Liver (tissue), 9 donors: ENCODE results near the gene C22orf31. TPM values are rescaled to one million over a fixed set of nuclear protein-coding genes. Genes with fewer than 3 reads are reported as not detected.
A peak's percentile ranks its signal among the peaks of the same experiment; 100 is the strongest.

ENCODE experiments used
- DNase-seq: peaks from one replicate; pipeline ENCODE4 v3.0.0-alpha.2; 2017; ENCODE audit warnings: low spot score
- H3K27ac ChIP-seq, 2 donors: one replicate each; pipeline ENCODE4 v1.7.0; 2013; ENCODE audit warnings: inconsistent platforms in 2 of 2, low read length in 2 of 2, control low read depth in 1 of 2, low read depth in 1 of 2, mild to moderate bottlenecking in 1 of 2
- H3K27me3 ChIP-seq, 4 donors: one replicate each; pipeline versions ENCODE4 v1.6.1 to v1.7.0; 2013; ENCODE audit warnings: low read length in 3 of 4, inconsistent platforms in 1 of 4, mild to moderate bottlenecking in 1 of 4, moderate library complexity in 1 of 4; ENCODE audit not compliant: control insufficient read depth in 4 of 4, insufficient read depth in 4 of 4
- H3K36me3 ChIP-seq, 4 donors: one replicate each; pipeline versions ENCODE4 v1.6.1 to v1.7.0; 2013; ENCODE audit warnings: low read length in 3 of 4, mild to moderate bottlenecking in 3 of 4, low read depth in 1 of 4, moderate library complexity in 1 of 4; ENCODE audit not compliant: control insufficient read depth in 4 of 4, insufficient read depth in 3 of 4
- H3K4me1 ChIP-seq, 4 donors: one replicate each; pipeline versions ENCODE4 v1.6.1 to v1.7.0; 2013; ENCODE audit warnings: low read length in 3 of 4, mild to moderate bottlenecking in 3 of 4, moderate library complexity in 1 of 4; ENCODE audit not compliant: control insufficient read depth in 4 of 4, insufficient read depth in 4 of 4
- H3K4me3 ChIP-seq, 3 donors: one replicate each; pipeline versions ENCODE4 v1.6.1 to v1.7.0; 2013; ENCODE audit warnings: low read length in 3 of 3, control low read depth in 1 of 3, low read depth in 1 of 3, mild to moderate bottlenecking in 1 of 3
- H3K9ac ChIP-seq, 2 donors: one replicate each; pipeline ENCODE4 v1.7.0; 2013; ENCODE audit warnings: low read length in 2 of 2, mild to moderate bottlenecking in 2 of 2, moderate library complexity in 2 of 2, control low read depth in 1 of 2, low read depth in 1 of 2
- H3K9me3 ChIP-seq, 4 donors: one replicate each; pipeline versions ENCODE4 v1.6.1 to v1.7.0; 2013; ENCODE audit warnings: low read length in 3 of 4; ENCODE audit not compliant: control insufficient read depth in 4 of 4
- EGR1 ChIP-seq, 2 donors: IDR thresholded peaks; 2 replicates each; pipeline ENCODE4 v1.6.1; 2016 to 2018; ENCODE audit warnings: antibody characterized with exemption in 2 of 2, low read depth in 2 of 2
- FOXA1 ChIP-seq: IDR thresholded peaks from 2 replicates; pipeline ENCODE4 v1.6.1; 2016; ENCODE audit warnings: antibody characterized with exemption
- FOXA2 ChIP-seq: IDR thresholded peaks from 2 replicates; pipeline ENCODE4 v1.6.1; 2016; ENCODE audit warnings: antibody characterized with exemption
- GABPA ChIP-seq, 2 donors: IDR thresholded peaks in 1 of 2; conservative IDR thresholded peaks in 1 of 2; 2 replicates each; pipeline ENCODE4 v1.6.1; 2016; ENCODE audit warnings: antibody characterized with exemption in 2 of 2, mild to moderate bottlenecking in 1 of 2, moderate library complexity in 1 of 2
- HNF4A ChIP-seq, 2 donors: conservative IDR thresholded peaks; 2 replicates each; pipeline ENCODE4 v1.6.1; 2016; ENCODE audit warnings: antibody characterized with exemption in 2 of 2, mild to moderate bottlenecking in 2 of 2
- HNF4G ChIP-seq: IDR thresholded peaks from 2 replicates; pipeline ENCODE4 v1.6.1; 2016; ENCODE audit warnings: antibody characterized with exemption
- JUND ChIP-seq, 2 donors: IDR thresholded peaks; 2 replicates each; pipeline ENCODE4 v1.6.1; 2016; ENCODE audit warnings: antibody characterized with exemption in 2 of 2
- NR2F2 ChIP-seq: IDR thresholded peaks from 2 replicates; pipeline ENCODE4 v1.6.1; 2016; ENCODE audit warnings: antibody characterized with exemption
- RAD21 ChIP-seq, 2 donors: IDR thresholded peaks; 2 replicates each; pipeline ENCODE4 v1.6.1; 2016; ENCODE audit warnings: antibody characterized with exemption in 2 of 2, mild to moderate bottlenecking in 2 of 2
- RXRA ChIP-seq, 2 donors: IDR thresholded peaks; 2 replicates each; pipeline ENCODE4 v1.6.1; 2017 to 2018; ENCODE audit warnings: antibody characterized with exemption in 2 of 2, mild to moderate bottlenecking in 1 of 2
- SP1 ChIP-seq: IDR thresholded peaks from 2 replicates; pipeline ENCODE4 v1.6.1; 2018; ENCODE audit warnings: antibody characterized with exemption, mild to moderate bottlenecking
- TAF1 ChIP-seq: conservative IDR thresholded peaks from 2 replicates; pipeline ENCODE4 v1.6.1; 2016; ENCODE audit warnings: antibody characterized with exemption, mild to moderate bottlenecking
- YY1 ChIP-seq: IDR thresholded peaks from 2 replicates; pipeline ENCODE4 v1.6.1; 2016; ENCODE audit warnings: antibody characterized with exemption, mild to moderate bottlenecking
- WGBS: extraction: QIAGEN DNeasy Blood & Tissue Kit; methylation state at CpG from one replicate; pipeline ENCODE4 v1.1.7; 2013; 5-methylcytosine and 5-hydroxymethylcytosine counted together
- polyA plus RNA-seq, 2 donors: library from polyadenylated mRNA; stranded (reverse) in 1 of 2; unstranded in 1 of 2; fragments of 200-250 nt in 1 of 2; fragments of >200 nt in 1 of 2; fragmentation: Nextera tagmentation in 1 of 2; extraction: Ambion mirVana in 1 of 2; gene quantifications; one replicate each; pipeline versions ENCODE4 v1.2.1 to v1.2.3, GENCODE V29; 2013 to 2015
- total RNA-seq, 2 donors: library from RNA; depleted of rRNA; stranded (reverse); fragments of >200 nt; gene quantifications; one replicate each; pipeline ENCODE4 v1.2.3, GENCODE V29; 2014
- TF ChIP-seq, protein P1 (sequence below): IDR thresholded peaks from 2 replicates; pipeline ENCODE4 v1.6.1; 2016; ENCODE audit warnings: antibody characterized with exemption
- TF ChIP-seq, protein P2 (sequence below): IDR thresholded peaks from 2 replicates; pipeline ENCODE4 v1.6.1; 2016; ENCODE audit warnings: antibody characterized with exemption
- TF ChIP-seq, protein P3 (sequence below): fragments of 150-350 bp; IDR thresholded peaks from 2 replicates; pipeline ENCODE4 v1.5.1; 2017; ENCODE audit warnings: improper control_type of control experiment, low read depth, low read length; ENCODE audit not compliant: missing input control
- TF ChIP-seq, protein P4 (sequence below): IDR thresholded peaks from 2 replicates; pipeline ENCODE4 v1.6.1; 2016; ENCODE audit warnings: antibody characterized with exemption, mild to moderate bottlenecking
- TF ChIP-seq, protein P5 (sequence below): IDR thresholded peaks from 2 replicates; pipeline ENCODE4 v1.6.1; 2016; ENCODE audit warnings: antibody characterized with exemption
- donor health status: healthy.
- donor health status: healthy.
- donor health status: healthy.
- donor health status: healthy.
- donor health status: healthy.

Gene C22orf31
- total and polyA plus RNA-seq, 4 donors = 0.14 TPM; not detected in 3

DNA sequence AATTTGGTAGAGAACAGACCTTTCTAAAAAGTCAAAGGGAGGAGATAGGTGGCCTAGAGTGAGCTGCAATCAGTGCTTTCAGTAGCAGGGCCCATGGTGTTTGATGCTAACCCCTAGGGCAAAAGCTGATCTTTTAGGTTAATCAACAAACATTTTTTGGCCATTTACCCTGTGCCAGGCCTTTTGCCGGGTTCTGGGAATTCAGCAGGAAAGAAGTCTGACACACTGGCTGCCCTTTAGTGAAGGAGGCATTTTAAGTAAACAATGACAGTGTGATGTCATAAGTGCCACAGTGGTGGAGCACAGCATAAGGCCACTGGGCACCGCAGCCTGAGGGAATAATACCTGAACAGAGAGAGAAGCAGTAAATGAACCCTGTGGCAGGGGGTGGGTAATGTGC, 29.0 kb downstream of the C22orf31 start:
- H3K4me3 ChIP-seq = no peak overlapping the region
- no peaks in the 10 kb centered on the region for H3K9me3 ChIP-seq
- peak overlapping the region; percentile 92 to 97 for H3K27ac ChIP-seq
- peak overlapping the region in 1 of 2 donors; percentile 83 for H3K9ac ChIP-seq
- no peak for DNase-seq
- peaks cover 15 to 55% (median 34%) of the 10 kb centered on the region in 4 donors for H3K4me1 ChIP-seq
- no peaks in the 10 kb centered on the region for H3K27me3 ChIP-seq
- peak; percentile 93 to 95 for TF ChIP-seq RXRA (IDR thresholded peaks at IDR 0.05)
- peak; percentile 96 for TF ChIP-seq SP1
- peak; percentile 97 for TF ChIP-seq FOXA1
- TF ChIP-seq GABPA (IDR thresholded peaks at IDR 0.05 in 1 of 2, conservative IDR thresholded peaks at IDR 0.05 in 1 of 2) = no peak
- TF ChIP-seq, protein P1, sequence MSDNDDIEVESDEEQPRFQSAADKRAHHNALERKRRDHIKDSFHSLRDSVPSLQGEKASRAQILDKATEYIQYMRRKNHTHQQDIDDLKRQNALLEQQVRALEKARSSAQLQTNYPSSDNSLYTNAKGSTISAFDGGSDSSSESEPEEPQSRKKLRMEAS = peak; percentile 89
- TF ChIP-seq FOXA2 = peak; percentile 98
- TF ChIP-seq JUND (IDR thresholded peaks at IDR 0.05) = peak; percentile 90 to 94
- TF ChIP-seq, protein P2, sequence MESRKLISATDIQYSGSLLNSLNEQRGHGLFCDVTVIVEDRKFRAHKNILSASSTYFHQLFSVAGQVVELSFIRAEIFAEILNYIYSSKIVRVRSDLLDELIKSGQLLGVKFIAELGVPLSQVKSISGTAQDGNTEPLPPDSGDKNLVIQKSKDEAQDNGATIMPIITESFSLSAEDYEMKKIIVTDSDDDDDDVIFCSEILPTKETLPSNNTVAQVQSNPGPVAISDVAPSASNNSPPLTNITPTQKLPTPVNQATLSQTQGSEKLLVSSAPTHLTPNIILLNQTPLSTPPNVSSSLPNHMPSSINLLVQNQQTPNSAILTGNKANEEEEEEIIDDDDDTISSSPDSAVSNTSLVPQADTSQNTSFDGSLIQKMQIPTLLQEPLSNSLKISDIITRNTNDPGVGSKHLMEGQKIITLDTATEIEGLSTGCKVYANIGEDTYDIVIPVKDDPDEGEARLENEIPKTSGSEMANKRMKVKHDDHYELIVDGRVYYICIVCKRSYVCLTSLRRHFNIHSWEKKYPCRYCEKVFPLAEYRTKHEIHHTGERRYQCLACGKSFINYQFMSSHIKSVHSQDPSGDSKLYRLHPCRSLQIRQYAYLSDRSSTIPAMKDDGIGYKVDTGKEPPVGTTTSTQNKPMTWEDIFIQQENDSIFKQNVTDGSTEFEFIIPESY = peak; percentile 84
- TF ChIP-seq, protein P3, sequence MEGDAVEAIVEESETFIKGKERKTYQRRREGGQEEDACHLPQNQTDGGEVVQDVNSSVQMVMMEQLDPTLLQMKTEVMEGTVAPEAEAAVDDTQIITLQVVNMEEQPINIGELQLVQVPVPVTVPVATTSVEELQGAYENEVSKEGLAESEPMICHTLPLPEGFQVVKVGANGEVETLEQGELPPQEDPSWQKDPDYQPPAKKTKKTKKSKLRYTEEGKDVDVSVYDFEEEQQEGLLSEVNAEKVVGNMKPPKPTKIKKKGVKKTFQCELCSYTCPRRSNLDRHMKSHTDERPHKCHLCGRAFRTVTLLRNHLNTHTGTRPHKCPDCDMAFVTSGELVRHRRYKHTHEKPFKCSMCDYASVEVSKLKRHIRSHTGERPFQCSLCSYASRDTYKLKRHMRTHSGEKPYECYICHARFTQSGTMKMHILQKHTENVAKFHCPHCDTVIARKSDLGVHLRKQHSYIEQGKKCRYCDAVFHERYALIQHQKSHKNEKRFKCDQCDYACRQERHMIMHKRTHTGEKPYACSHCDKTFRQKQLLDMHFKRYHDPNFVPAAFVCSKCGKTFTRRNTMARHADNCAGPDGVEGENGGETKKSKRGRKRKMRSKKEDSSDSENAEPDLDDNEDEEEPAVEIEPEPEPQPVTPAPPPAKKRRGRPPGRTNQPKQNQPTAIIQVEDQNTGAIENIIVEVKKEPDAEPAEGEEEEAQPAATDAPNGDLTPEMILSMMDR = peak; percentile 10
- peak; percentile 64 to 69 for TF ChIP-seq RAD21 (IDR thresholded peaks at IDR 0.05)
- TF ChIP-seq EGR1 (IDR thresholded peaks at IDR 0.05; ENCODE audit: low read depth in 2 of 2) = peak in 1 of 2 donors; percentile 36
- peak; percentile 91 for TF ChIP-seq YY1
- peak; percentile 68 for TF ChIP-seq HNF4G
- peak; percentile 86 for TF ChIP-seq NR2F2
- TF ChIP-seq HNF4A (conservative IDR thresholded peaks at IDR 0.05) = peak; percentile 91 to 95
- TF ChIP-seq, protein P4, sequence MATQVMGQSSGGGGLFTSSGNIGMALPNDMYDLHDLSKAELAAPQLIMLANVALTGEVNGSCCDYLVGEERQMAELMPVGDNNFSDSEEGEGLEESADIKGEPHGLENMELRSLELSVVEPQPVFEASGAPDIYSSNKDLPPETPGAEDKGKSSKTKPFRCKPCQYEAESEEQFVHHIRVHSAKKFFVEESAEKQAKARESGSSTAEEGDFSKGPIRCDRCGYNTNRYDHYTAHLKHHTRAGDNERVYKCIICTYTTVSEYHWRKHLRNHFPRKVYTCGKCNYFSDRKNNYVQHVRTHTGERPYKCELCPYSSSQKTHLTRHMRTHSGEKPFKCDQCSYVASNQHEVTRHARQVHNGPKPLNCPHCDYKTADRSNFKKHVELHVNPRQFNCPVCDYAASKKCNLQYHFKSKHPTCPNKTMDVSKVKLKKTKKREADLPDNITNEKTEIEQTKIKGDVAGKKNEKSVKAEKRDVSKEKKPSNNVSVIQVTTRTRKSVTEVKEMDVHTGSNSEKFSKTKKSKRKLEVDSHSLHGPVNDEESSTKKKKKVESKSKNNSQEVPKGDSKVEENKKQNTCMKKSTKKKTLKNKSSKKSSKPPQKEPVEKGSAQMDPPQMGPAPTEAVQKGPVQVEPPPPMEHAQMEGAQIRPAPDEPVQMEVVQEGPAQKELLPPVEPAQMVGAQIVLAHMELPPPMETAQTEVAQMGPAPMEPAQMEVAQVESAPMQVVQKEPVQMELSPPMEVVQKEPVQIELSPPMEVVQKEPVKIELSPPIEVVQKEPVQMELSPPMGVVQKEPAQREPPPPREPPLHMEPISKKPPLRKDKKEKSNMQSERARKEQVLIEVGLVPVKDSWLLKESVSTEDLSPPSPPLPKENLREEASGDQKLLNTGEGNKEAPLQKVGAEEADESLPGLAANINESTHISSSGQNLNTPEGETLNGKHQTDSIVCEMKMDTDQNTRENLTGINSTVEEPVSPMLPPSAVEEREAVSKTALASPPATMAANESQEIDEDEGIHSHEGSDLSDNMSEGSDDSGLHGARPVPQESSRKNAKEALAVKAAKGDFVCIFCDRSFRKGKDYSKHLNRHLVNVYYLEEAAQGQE = peak; percentile 86
- TF ChIP-seq TAF1 = peak; percentile 71
- TF ChIP-seq, protein P5, sequence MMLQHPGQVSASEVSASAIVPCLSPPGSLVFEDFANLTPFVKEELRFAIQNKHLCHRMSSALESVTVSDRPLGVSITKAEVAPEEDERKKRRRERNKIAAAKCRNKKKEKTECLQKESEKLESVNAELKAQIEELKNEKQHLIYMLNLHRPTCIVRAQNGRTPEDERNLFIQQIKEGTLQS = peak; percentile 68
- WGBS = 27% methylated on average over 2 of the region's 2 CpGs
- H3K36me3 ChIP-seq = no peaks in the 10 kb centered on the region
